GM12874 (cell line): Measurements from ENCODE around the gene TCEANC2.

ENCODE experiments used
- TF ChIP-seq, protein P1 (sequence below): IDR thresholded peaks from 2 replicates; pipeline ENCODE4 v1.5.1; 2011; ENCODE audit warnings: low read depth, mild to moderate bottlenecking, control low read depth, low read length, moderate library complexity; ENCODE audit not compliant: insufficient read depth

TCEANC2 gene

GRCh38 chr1:54138994-54139393 is 85.6 kb downstream of the TCEANC2 start:
- TF ChIP-seq, protein P1, sequence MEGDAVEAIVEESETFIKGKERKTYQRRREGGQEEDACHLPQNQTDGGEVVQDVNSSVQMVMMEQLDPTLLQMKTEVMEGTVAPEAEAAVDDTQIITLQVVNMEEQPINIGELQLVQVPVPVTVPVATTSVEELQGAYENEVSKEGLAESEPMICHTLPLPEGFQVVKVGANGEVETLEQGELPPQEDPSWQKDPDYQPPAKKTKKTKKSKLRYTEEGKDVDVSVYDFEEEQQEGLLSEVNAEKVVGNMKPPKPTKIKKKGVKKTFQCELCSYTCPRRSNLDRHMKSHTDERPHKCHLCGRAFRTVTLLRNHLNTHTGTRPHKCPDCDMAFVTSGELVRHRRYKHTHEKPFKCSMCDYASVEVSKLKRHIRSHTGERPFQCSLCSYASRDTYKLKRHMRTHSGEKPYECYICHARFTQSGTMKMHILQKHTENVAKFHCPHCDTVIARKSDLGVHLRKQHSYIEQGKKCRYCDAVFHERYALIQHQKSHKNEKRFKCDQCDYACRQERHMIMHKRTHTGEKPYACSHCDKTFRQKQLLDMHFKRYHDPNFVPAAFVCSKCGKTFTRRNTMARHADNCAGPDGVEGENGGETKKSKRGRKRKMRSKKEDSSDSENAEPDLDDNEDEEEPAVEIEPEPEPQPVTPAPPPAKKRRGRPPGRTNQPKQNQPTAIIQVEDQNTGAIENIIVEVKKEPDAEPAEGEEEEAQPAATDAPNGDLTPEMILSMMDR: no peak

DNA sequence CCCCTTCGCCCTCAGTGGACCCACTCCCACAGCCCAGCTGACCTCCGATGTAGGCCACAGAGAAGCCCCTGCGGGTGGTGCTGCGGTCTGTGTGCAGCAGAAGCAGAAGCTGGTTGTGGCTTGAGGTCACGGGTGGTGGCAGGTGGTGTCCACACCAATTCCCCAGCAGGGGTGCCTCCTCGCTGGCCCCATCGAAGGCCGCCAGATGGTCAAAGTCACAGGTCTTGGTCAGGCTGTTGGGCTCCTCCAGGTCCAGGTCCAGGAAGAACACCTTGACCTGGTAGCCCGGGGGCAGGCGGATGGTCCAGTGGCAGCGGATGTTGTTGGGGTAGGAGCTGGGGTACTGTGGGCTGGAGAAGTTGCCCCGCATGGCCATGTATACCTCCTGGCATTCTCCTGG is 86.3 kb downstream of the TCEANC2 start:
- TF ChIP-seq, protein P1: no peak

DNA sequence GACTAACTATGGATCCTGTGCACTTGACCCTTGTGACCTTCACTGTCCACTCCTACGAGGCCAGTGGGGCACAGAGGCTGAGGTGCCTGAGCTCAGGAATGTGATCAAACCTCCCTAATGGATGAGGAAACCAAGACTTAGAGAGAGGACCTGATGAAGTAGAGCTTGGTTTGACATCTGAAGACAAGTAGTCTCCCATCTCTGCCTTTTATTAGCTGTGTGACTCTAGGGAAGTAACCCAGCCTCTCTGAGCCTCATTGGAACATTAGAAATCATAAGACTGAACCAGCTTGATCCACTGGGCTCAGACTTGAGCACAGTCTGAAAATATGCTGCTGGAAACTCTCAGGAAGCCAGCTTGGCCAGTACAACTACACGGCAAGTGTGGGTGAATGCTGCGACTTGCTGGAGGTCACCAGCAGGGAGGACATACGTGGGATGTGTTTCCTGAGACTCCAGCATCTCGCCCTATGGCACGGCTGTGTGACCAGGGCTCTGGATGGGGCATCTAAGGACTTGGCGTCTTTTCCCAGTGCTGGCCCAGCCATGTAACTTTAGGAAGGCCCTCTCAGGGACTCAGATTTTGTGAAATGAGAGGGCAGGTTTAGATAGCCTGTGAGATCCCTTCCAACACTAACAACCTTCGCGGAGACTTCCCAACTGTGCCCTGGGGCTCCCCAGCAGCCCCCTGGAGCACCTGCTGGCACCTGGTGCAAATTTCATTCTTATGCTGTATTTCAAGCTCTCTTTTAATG is 88.9 kb downstream of the TCEANC2 start:
- TF ChIP-seq, protein P1: no peak

DNA sequence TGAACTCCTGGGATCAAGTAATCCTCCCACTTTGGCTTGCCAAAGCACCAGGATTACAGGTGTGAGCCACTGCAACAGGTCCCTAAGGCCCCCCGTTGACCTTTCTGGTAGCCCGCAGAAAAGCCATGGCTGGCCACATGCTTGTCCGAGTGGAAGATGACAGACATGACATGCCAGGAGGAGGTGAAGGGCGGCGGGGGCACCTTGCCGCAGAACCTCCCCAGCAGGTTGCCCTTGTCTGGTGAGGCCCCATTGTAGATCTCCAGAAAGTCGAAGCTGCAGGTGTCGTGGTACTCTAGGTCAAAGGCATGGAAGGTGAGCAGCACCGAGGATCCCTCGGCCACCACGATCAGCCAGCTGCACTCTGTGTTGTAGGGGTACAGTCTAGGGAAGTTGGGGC is 91.0 kb downstream of the TCEANC2 start:
- TF ChIP-seq, protein P1: no peak

DNA sequence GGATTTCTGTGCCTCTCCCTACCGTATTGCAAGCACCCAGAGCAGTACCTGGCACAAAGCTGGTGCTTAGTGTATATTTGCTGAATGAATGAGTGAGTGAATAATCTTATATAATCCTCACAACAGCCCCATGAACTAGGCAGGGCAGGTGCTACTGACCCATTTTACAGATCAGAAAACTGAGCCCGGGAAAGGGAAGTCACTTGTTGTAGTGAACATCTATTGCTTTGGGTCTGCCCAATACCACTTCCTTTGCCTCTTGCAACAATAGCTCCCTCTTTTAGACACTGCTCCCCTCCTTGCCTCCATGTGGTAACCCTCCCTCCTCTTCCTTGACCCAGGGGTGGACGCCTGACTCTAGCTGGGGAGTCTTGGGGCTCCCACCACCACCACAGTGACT is 96.3 kb downstream of the TCEANC2 start:
- TF ChIP-seq, protein P1: no peak

GRCh38 chr1:54151013-54151412 is 97.6 kb downstream of the TCEANC2 start:
- TF ChIP-seq, protein P1: no peak

DNA sequence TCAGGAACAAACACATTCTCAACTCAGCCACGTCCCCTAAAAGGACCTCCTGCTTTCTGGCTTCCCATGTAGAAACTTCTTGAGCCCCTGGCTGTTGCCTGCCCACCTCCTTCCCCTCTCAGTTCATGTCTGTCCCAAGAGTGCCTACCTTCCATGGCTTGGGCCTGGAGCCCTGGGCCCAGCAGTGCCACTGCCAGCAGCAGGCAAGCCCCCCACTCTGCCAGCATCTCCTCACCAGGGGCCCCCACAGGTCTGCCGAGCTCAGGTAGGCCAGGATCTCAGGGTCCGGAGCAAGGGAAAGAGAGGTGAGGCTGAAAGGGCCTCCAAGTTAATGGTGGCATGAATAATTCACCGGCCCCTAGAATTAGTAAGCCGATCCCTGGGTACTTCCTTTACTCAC is 99.3 kb downstream of the TCEANC2 start, which contains the start of gene CDCP2:
TSS of gene CDCP2 (minus strand) at position 305 of the 400 bp plus-strand sequence. CDS start at position 227, 78 bp downstream.
- TF ChIP-seq, protein P1: no peak
